HL-60 (cell line): Measurements from ENCODE around the gene COL25A1.

Experiments
- TF ChIP-seq, protein P1 (sequence below): IDR thresholded peaks from one replicate; pipeline ENCODE4 v1.5.1; 2011; ENCODE audit warnings: low read length, control low read depth, inconsistent platforms; ENCODE audit not compliant: insufficient read depth
- TF ChIP-seq, protein P2 (sequence below): IDR thresholded peaks from 2 replicates; pipeline ENCODE4 v1.6.1; 2012; ENCODE audit warnings: low read depth; ENCODE audit not compliant: insufficient replicate concordance

DNA sequence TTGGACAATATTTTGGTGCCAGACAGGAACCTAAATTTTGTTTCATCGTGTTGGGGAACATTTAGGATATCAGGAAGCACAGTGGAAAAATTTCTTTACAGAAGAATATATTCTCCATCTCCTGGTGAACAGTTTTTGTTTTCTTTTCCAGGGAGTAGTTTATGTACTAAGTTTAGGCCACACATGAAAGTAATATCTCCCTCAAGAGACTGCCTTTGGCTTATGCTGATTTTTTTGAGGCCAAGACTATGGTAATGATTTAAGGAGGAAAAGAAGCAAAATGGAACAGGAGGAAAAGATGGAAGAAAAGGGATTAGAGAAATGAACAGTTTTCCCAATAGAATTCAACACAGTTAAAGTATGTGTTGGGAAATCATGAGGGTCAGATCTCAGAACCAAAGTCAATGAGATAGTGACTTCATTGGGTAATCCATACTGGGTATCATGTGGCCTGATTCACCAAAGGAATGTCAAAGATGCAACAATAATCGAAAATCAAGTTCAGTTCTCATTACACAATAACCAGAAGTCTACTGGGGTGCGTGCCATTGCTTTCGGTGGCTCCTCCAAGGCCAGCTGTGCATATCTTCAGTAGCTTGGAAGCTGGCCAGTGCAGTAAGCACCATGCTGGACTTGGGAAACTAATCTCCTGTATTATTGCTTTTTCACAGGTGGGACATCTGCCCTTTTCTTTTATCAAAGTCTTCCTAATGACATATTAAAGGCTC lies 234.8 kb downstream of the COL25A1 start:
- TF ChIP-seq, protein P1, sequence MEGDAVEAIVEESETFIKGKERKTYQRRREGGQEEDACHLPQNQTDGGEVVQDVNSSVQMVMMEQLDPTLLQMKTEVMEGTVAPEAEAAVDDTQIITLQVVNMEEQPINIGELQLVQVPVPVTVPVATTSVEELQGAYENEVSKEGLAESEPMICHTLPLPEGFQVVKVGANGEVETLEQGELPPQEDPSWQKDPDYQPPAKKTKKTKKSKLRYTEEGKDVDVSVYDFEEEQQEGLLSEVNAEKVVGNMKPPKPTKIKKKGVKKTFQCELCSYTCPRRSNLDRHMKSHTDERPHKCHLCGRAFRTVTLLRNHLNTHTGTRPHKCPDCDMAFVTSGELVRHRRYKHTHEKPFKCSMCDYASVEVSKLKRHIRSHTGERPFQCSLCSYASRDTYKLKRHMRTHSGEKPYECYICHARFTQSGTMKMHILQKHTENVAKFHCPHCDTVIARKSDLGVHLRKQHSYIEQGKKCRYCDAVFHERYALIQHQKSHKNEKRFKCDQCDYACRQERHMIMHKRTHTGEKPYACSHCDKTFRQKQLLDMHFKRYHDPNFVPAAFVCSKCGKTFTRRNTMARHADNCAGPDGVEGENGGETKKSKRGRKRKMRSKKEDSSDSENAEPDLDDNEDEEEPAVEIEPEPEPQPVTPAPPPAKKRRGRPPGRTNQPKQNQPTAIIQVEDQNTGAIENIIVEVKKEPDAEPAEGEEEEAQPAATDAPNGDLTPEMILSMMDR: no peak
- TF ChIP-seq, protein P2, sequence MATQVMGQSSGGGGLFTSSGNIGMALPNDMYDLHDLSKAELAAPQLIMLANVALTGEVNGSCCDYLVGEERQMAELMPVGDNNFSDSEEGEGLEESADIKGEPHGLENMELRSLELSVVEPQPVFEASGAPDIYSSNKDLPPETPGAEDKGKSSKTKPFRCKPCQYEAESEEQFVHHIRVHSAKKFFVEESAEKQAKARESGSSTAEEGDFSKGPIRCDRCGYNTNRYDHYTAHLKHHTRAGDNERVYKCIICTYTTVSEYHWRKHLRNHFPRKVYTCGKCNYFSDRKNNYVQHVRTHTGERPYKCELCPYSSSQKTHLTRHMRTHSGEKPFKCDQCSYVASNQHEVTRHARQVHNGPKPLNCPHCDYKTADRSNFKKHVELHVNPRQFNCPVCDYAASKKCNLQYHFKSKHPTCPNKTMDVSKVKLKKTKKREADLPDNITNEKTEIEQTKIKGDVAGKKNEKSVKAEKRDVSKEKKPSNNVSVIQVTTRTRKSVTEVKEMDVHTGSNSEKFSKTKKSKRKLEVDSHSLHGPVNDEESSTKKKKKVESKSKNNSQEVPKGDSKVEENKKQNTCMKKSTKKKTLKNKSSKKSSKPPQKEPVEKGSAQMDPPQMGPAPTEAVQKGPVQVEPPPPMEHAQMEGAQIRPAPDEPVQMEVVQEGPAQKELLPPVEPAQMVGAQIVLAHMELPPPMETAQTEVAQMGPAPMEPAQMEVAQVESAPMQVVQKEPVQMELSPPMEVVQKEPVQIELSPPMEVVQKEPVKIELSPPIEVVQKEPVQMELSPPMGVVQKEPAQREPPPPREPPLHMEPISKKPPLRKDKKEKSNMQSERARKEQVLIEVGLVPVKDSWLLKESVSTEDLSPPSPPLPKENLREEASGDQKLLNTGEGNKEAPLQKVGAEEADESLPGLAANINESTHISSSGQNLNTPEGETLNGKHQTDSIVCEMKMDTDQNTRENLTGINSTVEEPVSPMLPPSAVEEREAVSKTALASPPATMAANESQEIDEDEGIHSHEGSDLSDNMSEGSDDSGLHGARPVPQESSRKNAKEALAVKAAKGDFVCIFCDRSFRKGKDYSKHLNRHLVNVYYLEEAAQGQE: no peak
